ENCODE results near the gene OR4F6.

The OR4F6 gene

GRCh38 chr15:101827257-101827656 lies 23.9 kb downstream of the OR4F6 start:
- Histone ChIP-seq H3K36me3 (ENCODE audit: control insufficient read depth in 5 of 5, insufficient read depth in 5 of 5, low read length in 5 of 5) (no peaks in the 10 kb centered on the region), H3K27me3 (ENCODE audit: control insufficient read depth in 5 of 5, insufficient read depth in 4 of 5, low read length in 5 of 5) (peaks cover 0 to 2% (median 0%) of the 10 kb centered on the region in 5 donors), H3K4me3 (ENCODE audit: low read depth in 1 of 5, low read length in 5 of 5) (no peak overlapping the region), H3K27ac (ENCODE audit: low read depth, low read length) (no peak overlapping the region), H3K4me1 (ENCODE audit: control insufficient read depth in 5 of 5, insufficient read depth in 5 of 5, low read length in 5 of 5) (no peaks in the 10 kb centered on the region), H3K9me3 (ENCODE audit: control insufficient read depth in 5 of 5, low read length in 5 of 5) (peaks cover 0 to under 1% (median 0%) of the 10 kb centered on the region in 5 donors), H3K9ac (ENCODE audit: low read length in 5 of 5) (no peak overlapping the region)

GRCh38 chr15:101828774-101829173 lies 25.5 kb downstream of the OR4F6 start:
- Histone ChIP-seq H3K9me3 (ENCODE audit: control insufficient read depth in 5 of 5, low read length in 5 of 5) (peaks cover 0 to 6% (median 0%) of the 10 kb centered on the region in 5 donors), H3K36me3 (ENCODE audit: control insufficient read depth in 5 of 5, insufficient read depth in 5 of 5, low read length in 5 of 5) (no peaks in the 10 kb centered on the region), H3K27me3 (ENCODE audit: control insufficient read depth in 5 of 5, insufficient read depth in 4 of 5, low read length in 5 of 5) (peaks cover 0 to 2% (median 0%) of the 10 kb centered on the region in 5 donors), H3K9ac (ENCODE audit: low read length in 5 of 5) (no peak overlapping the region), H3K27ac (ENCODE audit: low read depth, low read length) (no peak overlapping the region), H3K4me1 (ENCODE audit: control insufficient read depth in 5 of 5, insufficient read depth in 5 of 5, low read length in 5 of 5) (no peaks in the 10 kb centered on the region), H3K4me3 (ENCODE audit: low read depth in 1 of 5, low read length in 5 of 5) (no peak overlapping the region)

- no peaks in the 10 kb centered on the region for H3K36me3 ChIP-seq (ENCODE audit: control insufficient read depth in 5 of 5, insufficient read depth in 5 of 5, low read length in 5 of 5)
- H3K27ac ChIP-seq (ENCODE audit: low read depth, low read length): no peak overlapping the region
- no peak overlapping the region for H3K4me3 ChIP-seq (ENCODE audit: low read depth in 1 of 5, low read length in 5 of 5)
- no peak overlapping the region for H3K9ac ChIP-seq (ENCODE audit: low read length in 5 of 5)
- H3K4me1 ChIP-seq (ENCODE audit: control insufficient read depth in 5 of 5, insufficient read depth in 5 of 5, low read length in 5 of 5): no peaks in the 10 kb centered on the region
- H3K27me3 ChIP-seq (ENCODE audit: control insufficient read depth in 5 of 5, insufficient read depth in 4 of 5, low read length in 5 of 5): peaks cover 0 to 8% (median 2%) of the 10 kb centered on the region in 5 donors
- peaks cover 0 to 4% (median 0%) of the 10 kb centered on the region in 5 donors for H3K9me3 ChIP-seq (ENCODE audit: control insufficient read depth in 5 of 5, low read length in 5 of 5)
These were observed 38.3 kb downstream of the OR4F6 start for GRCh38 chr15:101841656-101842055.

GRCh38 chr15:101844916-101845315 lies 41.6 kb downstream of the OR4F6 start:
- H3K27me3 ChIP-seq (ENCODE audit: control insufficient read depth in 5 of 5, insufficient read depth in 4 of 5, low read length in 5 of 5): peaks cover 0 to 11% (median 4%) of the 10 kb centered on the region in 5 donors
- H3K9ac ChIP-seq (ENCODE audit: low read length in 5 of 5): no peak overlapping the region
- H3K27ac ChIP-seq (ENCODE audit: low read depth, low read length): no peak overlapping the region
- H3K36me3 ChIP-seq (ENCODE audit: control insufficient read depth in 5 of 5, insufficient read depth in 5 of 5, low read length in 5 of 5): no peaks in the 10 kb centered on the region
- H3K4me1 ChIP-seq (ENCODE audit: control insufficient read depth in 5 of 5, insufficient read depth in 5 of 5, low read length in 5 of 5): no peaks in the 10 kb centered on the region
- H3K4me3 ChIP-seq (ENCODE audit: low read depth in 1 of 5, low read length in 5 of 5): no peak overlapping the region
- no peaks in the 10 kb centered on the region for H3K9me3 ChIP-seq (ENCODE audit: control insufficient read depth in 5 of 5, low read length in 5 of 5)

GRCh38 chr15:101852356-101852755 lies 49.0 kb downstream of the OR4F6 start:
- peaks cover 0 to 4% (median 3%) of the 10 kb centered on the region in 5 donors for H3K27me3 ChIP-seq (ENCODE audit: control insufficient read depth in 5 of 5, insufficient read depth in 4 of 5, low read length in 5 of 5)
- no peak overlapping the region for H3K9ac ChIP-seq (ENCODE audit: low read length in 5 of 5)
- no peaks in the 10 kb centered on the region for H3K4me1 ChIP-seq (ENCODE audit: control insufficient read depth in 5 of 5, insufficient read depth in 5 of 5, low read length in 5 of 5)
- H3K27ac ChIP-seq (ENCODE audit: low read depth, low read length): no peak overlapping the region
- no peaks in the 10 kb centered on the region for H3K9me3 ChIP-seq (ENCODE audit: control insufficient read depth in 5 of 5, low read length in 5 of 5)
- no peaks in the 10 kb centered on the region for H3K36me3 ChIP-seq (ENCODE audit: control insufficient read depth in 5 of 5, insufficient read depth in 5 of 5, low read length in 5 of 5)
- no peak overlapping the region for H3K4me3 ChIP-seq (ENCODE audit: low read depth in 1 of 5, low read length in 5 of 5)
